ENCODE measurements around the gene CHPT1.

GRCh38 chr12:101746196-101746595 is 48.8 kb downstream of the CHPT1 start:
- TF ChIP-seq CTCF (conservative IDR thresholded peaks at IDR 0.05 in 1 of 2, IDR thresholded peaks at IDR 0.05 in 1 of 2; ENCODE audit: low read depth in 1 of 2, low read length in 2 of 2) (no peak), EZH2 (IDR thresholded peaks at IDR 0.05; ENCODE audit: low read length, missing control alignments) (no peak)
